Uterus (tissue), 2 donors: ENCODE results near the gene ACAP1.

Experiments
- POLR2A ChIP-seq, 2 donors: fragments of 450-650 bp; IDR thresholded peaks; one replicate each; pipeline ENCODE4 v1.6.1; 2016; ENCODE audit warnings: antibody characterized with exemption in 2 of 2, mild to moderate bottlenecking in 1 of 2, moderate library complexity in 1 of 2
- TF ChIP-seq, protein P1 (sequence below), 4 experiments: fragments of 200-600 bp in 2 of 4; fragments of 450-650 bp in 2 of 4; sonication (generic) in 2 of 4; IDR thresholded peaks; one replicate each; pipeline ENCODE4 v1.5.1; 2016 to 2019; ENCODE audit warnings: antibody characterized with exemption in 4 of 4, mild to moderate bottlenecking in 2 of 4, moderate library complexity in 1 of 4

- TF ChIP-seq, protein P1, sequence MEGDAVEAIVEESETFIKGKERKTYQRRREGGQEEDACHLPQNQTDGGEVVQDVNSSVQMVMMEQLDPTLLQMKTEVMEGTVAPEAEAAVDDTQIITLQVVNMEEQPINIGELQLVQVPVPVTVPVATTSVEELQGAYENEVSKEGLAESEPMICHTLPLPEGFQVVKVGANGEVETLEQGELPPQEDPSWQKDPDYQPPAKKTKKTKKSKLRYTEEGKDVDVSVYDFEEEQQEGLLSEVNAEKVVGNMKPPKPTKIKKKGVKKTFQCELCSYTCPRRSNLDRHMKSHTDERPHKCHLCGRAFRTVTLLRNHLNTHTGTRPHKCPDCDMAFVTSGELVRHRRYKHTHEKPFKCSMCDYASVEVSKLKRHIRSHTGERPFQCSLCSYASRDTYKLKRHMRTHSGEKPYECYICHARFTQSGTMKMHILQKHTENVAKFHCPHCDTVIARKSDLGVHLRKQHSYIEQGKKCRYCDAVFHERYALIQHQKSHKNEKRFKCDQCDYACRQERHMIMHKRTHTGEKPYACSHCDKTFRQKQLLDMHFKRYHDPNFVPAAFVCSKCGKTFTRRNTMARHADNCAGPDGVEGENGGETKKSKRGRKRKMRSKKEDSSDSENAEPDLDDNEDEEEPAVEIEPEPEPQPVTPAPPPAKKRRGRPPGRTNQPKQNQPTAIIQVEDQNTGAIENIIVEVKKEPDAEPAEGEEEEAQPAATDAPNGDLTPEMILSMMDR (IDR thresholded peaks at IDR 0.05) = no peak
- TF ChIP-seq POLR2A (IDR thresholded peaks at IDR 0.05) = no peak
These were observed 44.1 kb upstream of the ACAP1 start for GRCh38 chr17:7292194-7292593.
